K562 (cell line): Measurements from ENCODE around the gene CSRNP3. TPM values are rescaled to one million over a fixed set of nuclear protein-coding genes. Genes with fewer than 3 reads are reported as not detected.

ENCODE experiments used
- ATAC-seq: fragments of 200-7000 bp; cut with Tn5 transposase; 3 replicates; pipeline ENCODE4 v1.9.1; 2020; ENCODE audit warnings: moderate library complexity
- BruUV-seq: library from RNA; stranded (reverse); fragments of 400-500 nt; replicated peaks from 2 replicates; lab custom pipeline; 2021; lab: Mats Ljungman, UMichigan
- CTCF ChIA-PET: fragments of 300-600 bp; formaldehyde crosslinking; extraction: SDS; loops from one replicate; lab custom pipeline; 2021; ENCODE audit warnings: low intra/inter-chr PET ratio; lab: Yijun Ruan, JAX
- POLR2A ChIA-PET: fragments of 300-600, 350-650 bp; sonication (Branson Sonifier 250); formaldehyde crosslinking; extraction: SDS; loops from one replicate; lab custom pipeline; 2021; ENCODE audit warnings: antibody characterized with exemption, inconsistent platforms; lab: Yijun Ruan, JAX
- DNase-seq, 4 experiments: peaks; one replicate each; pipeline versions ENCODE4 v3.0.0 to v3.0.0-alpha.2; 2011 to 2018; ENCODE audit warnings: low spot score in 3 of 4, mixed read lengths in 3 of 4; ENCODE audit errors: extremely low read depth in 1 of 4
- FAIRE-seq: peaks from 2 replicates; lab custom pipeline; 2011; peaks lifted over from hg19 to GRCh38; lab: Jason Lieb, UNC
- H2AFZ ChIP-seq: 2 replicates; pipeline ENCODE4 v1.6.0; 2011; ENCODE audit warnings: low read depth, low read length, control low read depth, inconsistent platforms
- H3K27ac ChIP-seq: fragments of 200-600 bp; 3 replicates; pipeline ENCODE4 v1.8.0; 2011; ENCODE audit warnings: low read depth, mild to moderate bottlenecking, control low read depth, inconsistent platforms, low read length, moderate library complexity, mixed read lengths; ENCODE audit errors: extremely low read depth
- H3K27me3 ChIP-seq, 2 experiments: fragments of 300-600 bp in 1 of 2; 2 replicates in 1 of 2; 3 replicates in 1 of 2; pipeline versions ENCODE4 v1.6.0 to v1.8.0; 2011; ENCODE audit warnings: inconsistent platforms in 2 of 2, low read length in 2 of 2, mild to moderate bottlenecking in 1 of 2, mixed read lengths in 1 of 2, moderate library complexity in 1 of 2; ENCODE audit not compliant: control insufficient read depth in 2 of 2, insufficient read depth in 2 of 2
- H3K36me3 ChIP-seq: fragments of 300-600 bp; 3 replicates; pipeline ENCODE4 v1.8.0; 2011; ENCODE audit warnings: mild to moderate bottlenecking, low read length, inconsistent platforms; ENCODE audit not compliant: control insufficient read depth, insufficient read depth
- H3K4me1 ChIP-seq, 2 experiments: fragments of 200-600 bp in 1 of 2; replicated peaks in 1 of 2; 2 replicates in 1 of 2; 3 replicates in 1 of 2; pipeline versions ENCODE4 v1.5.1 to v1.8.0; 2011; ENCODE audit warnings: inconsistent platforms in 2 of 2, low read length in 2 of 2, mild to moderate bottlenecking in 1 of 2, mixed read lengths in 1 of 2, moderate library complexity in 1 of 2; ENCODE audit not compliant: control insufficient read depth in 2 of 2, insufficient read depth in 2 of 2
- H3K4me2 ChIP-seq: 2 replicates; pipeline ENCODE4 v1.6.1; 2011; ENCODE audit warnings: low read length, control low read depth, inconsistent platforms, mixed read lengths; ENCODE audit not compliant: insufficient read depth
- H3K4me3 ChIP-seq: fragments of 200-600 bp; sonication (generic), shearing (Covaris generic); 2 replicates; pipeline ENCODE4 v1.5.1; 2016; ENCODE audit warnings: control low read depth, inconsistent platforms
- H3K79me2 ChIP-seq: fragments of 200-600 bp; 3 replicates; pipeline ENCODE4 v1.8.0; 2011; ENCODE audit warnings: low read length, inconsistent platforms; ENCODE audit not compliant: control insufficient read depth, insufficient read depth
- H3K9ac ChIP-seq, 2 experiments: 2 replicates each; pipeline versions ENCODE4 v1.6.0 to v1.6.1; 2011; ENCODE audit warnings: low read depth in 2 of 2, low read length in 2 of 2, control low read depth in 1 of 2, inconsistent platforms in 1 of 2, mild to moderate bottlenecking in 1 of 2, mixed read lengths in 1 of 2; ENCODE audit not compliant: insufficient read depth in 1 of 2
- H3K9me1 ChIP-seq: one replicate; pipeline ENCODE4 v1.6.0; 2011; ENCODE audit warnings: inconsistent platforms, mild to moderate bottlenecking, low read length, moderate library complexity; ENCODE audit not compliant: control insufficient read depth, insufficient read depth
- H3K9me3 ChIP-seq: replicated peaks from 2 replicates; pipeline ENCODE4 v1.5.1; 2011; ENCODE audit warnings: low read depth, low read length, inconsistent platforms; ENCODE audit not compliant: control insufficient read depth, insufficient read depth
- H4K20me1 ChIP-seq: replicated peaks from 2 replicates; pipeline ENCODE4 v1.6.1; 2011; ENCODE audit warnings: low read length, inconsistent platforms, mixed read lengths; ENCODE audit not compliant: control insufficient read depth, insufficient read depth
- ETS2 ChIP-seq: IDR thresholded peaks from 2 replicates; pipeline ENCODE4 v1.6.1; 2016; ENCODE audit warnings: borderline replicate concordance, missing genetic modification characterization, mild to moderate bottlenecking, moderate library complexity, missing compliant biosample characterization; ENCODE audit not compliant: poor library complexity, severe bottlenecking
- HDAC1 ChIP-seq, 2 experiments: fragments of 450-650 bp; IDR thresholded peaks; 2 replicates each; pipeline ENCODE4 v1.6.1; 2016 to 2017; ENCODE audit warnings: inconsistent platforms in 1 of 2, mild to moderate bottlenecking in 1 of 2, moderate library complexity in 1 of 2
- JUNB ChIP-seq: fragments of 450-650 bp; formaldehyde crosslinking; conservative IDR thresholded peaks from 2 replicates; pipeline ENCODE4 v1.4.0; 2020; ENCODE audit warnings: mild to moderate bottlenecking
- MTA2 ChIP-seq: fragments of 450-650 bp; IDR thresholded peaks from 2 replicates; pipeline ENCODE4 v1.6.1; 2016; ENCODE audit warnings: low read depth
- NELFE ChIP-seq: IDR thresholded peaks from 2 replicates; pipeline ENCODE4 v1.6.1; 2011; ENCODE audit warnings: mild to moderate bottlenecking; ENCODE audit not compliant: insufficient read depth, insufficient read length
- PATZ1 ChIP-seq: fragments of 250-450 bp; sonication (Bioruptor Pico); IDR thresholded peaks from 2 replicates; pipeline ENCODE4 v1.5.0; 2020; ENCODE audit warnings: mild to moderate bottlenecking, borderline replicate concordance
- PCBP2 ChIP-seq: fragments of 200-400 bp; formaldehyde crosslinking; IDR thresholded peaks from 2 replicates; pipeline ENCODE4 v1.6.1; 2018; ENCODE audit warnings: low read length, low read depth, mild to moderate bottlenecking, moderate library complexity; ENCODE audit not compliant: poor library complexity, severe bottlenecking
- RFX7 ChIP-seq: fragments of 250-450 bp; sonication (Bioruptor Pico); IDR thresholded peaks from 2 replicates; pipeline ENCODE4 v1.5.1; 2021; ENCODE audit warnings: mild to moderate bottlenecking
- STAG1 ChIP-seq: sonication (generic); formaldehyde crosslinking; IDR thresholded peaks from 2 replicates; pipeline ENCODE4 v1.5.0; 2020; ENCODE audit warnings: missing genetic modification reagents, borderline replicate concordance
- STAT5A ChIP-seq: IDR thresholded peaks from 2 replicates; pipeline ENCODE4 v1.6.1; 2012; ENCODE audit warnings: low read length, inconsistent platforms, borderline replicate concordance
- ZC3H8 ChIP-seq: fragments of 450-650 bp; IDR thresholded peaks from 2 replicates; pipeline ENCODE4 v1.6.1; 2017
- ZFP91 ChIP-seq: sonication (generic); formaldehyde crosslinking; IDR thresholded peaks from 2 replicates; pipeline ENCODE4 v1.8.0; 2022; ENCODE audit warnings: mild to moderate bottlenecking, missing genetic modification reagents
- ZNF778 ChIP-seq: fragments of 450-650 bp; formaldehyde crosslinking; IDR thresholded peaks from 2 replicates; pipeline ENCODE4 v1.4.0; 2020; ENCODE audit warnings: mild to moderate bottlenecking, moderate library complexity
- WGBS: fragments of 100-300 bp; shearing (Covaris generic); methylation state at CpG from one replicate; pipeline ENCODE4 v1.1.6; 2016; ENCODE audit warnings: low coverage, mixed read lengths; ENCODE audit not compliant: insufficient coverage; ENCODE audit errors: missing lambda C conversion rate; 5-methylcytosine and 5-hydroxymethylcytosine counted together
- in situ Hi-C: fragments of 300-500 bp; cut with MboI; formaldehyde crosslinking; loops from 4 replicates; pipeline ENCODE4 v1.15.0; 2018; ENCODE audit warnings: inconsistent platforms, mixed read lengths
- intact Hi-C: fragments of 100-400 bp; cut with micrococcal nuclease; formaldehyde crosslinking; loops from 2 replicates; pipeline ENCODE4 v1.14.2; 2022
- polyA plus RNA-seq, 8 experiments: library from polyadenylated mRNA; depleted of rRNA in 4 of 8; stranded (reverse) in 5 of 8; unstranded in 3 of 8; fragments of >200 nt; fragmentation: Nextera tagmentation in 2 of 8; fragmentation: Illumina TruSeq in 1 of 8; extraction: Ambion mirVana in 2 of 8; extraction: Trizol in 1 of 8; gene quantifications; 2 replicates each; pipeline versions ENCODE4 v1.2.1 to v1.2.3, GENCODE V29; 2011 to 2014; ENCODE audit warnings: inconsistent platforms in 1 of 8, missing spikeins in 1 of 8
- total RNA-seq, 7 experiments: library from RNA; depleted of rRNA in 6 of 7; stranded (reverse); fragments of >200 nt in 6 of 7; fragmentation: Illumina TruSeq in 2 of 7; extraction: Trizol in 2 of 7; gene quantifications; 2 replicates each; pipeline versions ENCODE4 v1.2.1 to v1.2.3, GENCODE V29; 2011 to 2021; ENCODE audit warnings: low replicate concordance in 1 of 7
- TF ChIP-seq, protein P1 (sequence below): IDR thresholded peaks from 2 replicates; pipeline ENCODE4 v1.6.1; 2014; ENCODE audit warnings: antibody characterized with exemption
- TF ChIP-seq, protein P2 (sequence below): fragments of 250-450 bp; sonication (Bioruptor Pico); IDR thresholded peaks from 2 replicates; pipeline ENCODE4 v1.5.0; 2021; ENCODE audit warnings: mild to moderate bottlenecking, moderate library complexity

CSRNP3 gene
- total and polyA plus RNA-seq, 9 of the 15 experiments (the other 6 are each of a cell fraction or from before 2014, with no cell fraction given) = not detected

GRCh38 chr2:165596788-165597187 lies 127.3 kb downstream of the CSRNP3 start:
- Histone ChIP-seq H3K4me3 (no peak overlapping the region), H3K36me3 (no peaks in the 10 kb centered on the region), H3K9me3 (no peaks in the 10 kb centered on the region; the same call in 1 of the 2 replicates), H3K4me1 (no peaks in the 10 kb centered on the region), H3K9ac (no peak overlapping the region), H3K79me2 (no peaks in the 10 kb centered on the region), H2AFZ (no peak overlapping the region), H4K20me1 (no peaks in the 10 kb centered on the region), H3K27me3 (no peaks in the 10 kb centered on the region), H3K4me2 (no peak overlapping the region), H3K9me1 (no peaks in the 10 kb centered on the region), H3K27ac (no peak overlapping the region)
- ATAC-seq (no peak), DNase-seq (no peak), FAIRE-seq (no peak)
- POLR2A ChIA-PET = no interaction called here
- WGBS = 0% methylated on average over 3 of the region's 3 CpGs
- in situ Hi-C loops = no loop called here
- TF ChIP-seq ZFP91 = no peak
- no peak for TF ChIP-seq PATZ1 (CRISPR knock-in tag)
- TF ChIP-seq NELFE = no peak
- TF ChIP-seq JUNB (CRISPR knock-in tag) = no peak
- no peak for TF ChIP-seq PCBP2
- no peak for TF ChIP-seq HDAC1 (IDR thresholded peaks at IDR 0.05)
- TF ChIP-seq RFX7 (CRISPR knock-in tag) = no peak
- TF ChIP-seq, protein P1, sequence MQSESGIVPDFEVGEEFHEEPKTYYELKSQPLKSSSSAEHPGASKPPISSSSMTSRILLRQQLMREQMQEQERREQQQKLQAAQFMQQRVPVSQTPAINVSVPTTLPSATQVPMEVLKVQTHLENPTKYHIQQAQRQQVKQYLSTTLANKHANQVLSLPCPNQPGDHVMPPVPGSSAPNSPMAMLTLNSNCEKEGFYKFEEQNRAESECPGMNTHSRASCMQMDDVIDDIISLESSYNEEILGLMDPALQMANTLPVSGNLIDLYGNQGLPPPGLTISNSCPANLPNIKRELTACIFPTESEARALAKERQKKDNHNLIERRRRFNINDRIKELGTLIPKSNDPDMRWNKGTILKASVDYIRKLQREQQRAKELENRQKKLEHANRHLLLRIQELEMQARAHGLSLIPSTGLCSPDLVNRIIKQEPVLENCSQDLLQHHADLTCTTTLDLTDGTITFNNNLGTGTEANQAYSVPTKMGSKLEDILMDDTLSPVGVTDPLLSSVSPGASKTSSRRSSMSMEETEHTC = no peak
- TF ChIP-seq ETS2 (tag) = no peak
- no peak for TF ChIP-seq ZC3H8
- no peak for TF ChIP-seq STAT5A
- TF ChIP-seq MTA2 = no peak
- TF ChIP-seq, protein P2, sequence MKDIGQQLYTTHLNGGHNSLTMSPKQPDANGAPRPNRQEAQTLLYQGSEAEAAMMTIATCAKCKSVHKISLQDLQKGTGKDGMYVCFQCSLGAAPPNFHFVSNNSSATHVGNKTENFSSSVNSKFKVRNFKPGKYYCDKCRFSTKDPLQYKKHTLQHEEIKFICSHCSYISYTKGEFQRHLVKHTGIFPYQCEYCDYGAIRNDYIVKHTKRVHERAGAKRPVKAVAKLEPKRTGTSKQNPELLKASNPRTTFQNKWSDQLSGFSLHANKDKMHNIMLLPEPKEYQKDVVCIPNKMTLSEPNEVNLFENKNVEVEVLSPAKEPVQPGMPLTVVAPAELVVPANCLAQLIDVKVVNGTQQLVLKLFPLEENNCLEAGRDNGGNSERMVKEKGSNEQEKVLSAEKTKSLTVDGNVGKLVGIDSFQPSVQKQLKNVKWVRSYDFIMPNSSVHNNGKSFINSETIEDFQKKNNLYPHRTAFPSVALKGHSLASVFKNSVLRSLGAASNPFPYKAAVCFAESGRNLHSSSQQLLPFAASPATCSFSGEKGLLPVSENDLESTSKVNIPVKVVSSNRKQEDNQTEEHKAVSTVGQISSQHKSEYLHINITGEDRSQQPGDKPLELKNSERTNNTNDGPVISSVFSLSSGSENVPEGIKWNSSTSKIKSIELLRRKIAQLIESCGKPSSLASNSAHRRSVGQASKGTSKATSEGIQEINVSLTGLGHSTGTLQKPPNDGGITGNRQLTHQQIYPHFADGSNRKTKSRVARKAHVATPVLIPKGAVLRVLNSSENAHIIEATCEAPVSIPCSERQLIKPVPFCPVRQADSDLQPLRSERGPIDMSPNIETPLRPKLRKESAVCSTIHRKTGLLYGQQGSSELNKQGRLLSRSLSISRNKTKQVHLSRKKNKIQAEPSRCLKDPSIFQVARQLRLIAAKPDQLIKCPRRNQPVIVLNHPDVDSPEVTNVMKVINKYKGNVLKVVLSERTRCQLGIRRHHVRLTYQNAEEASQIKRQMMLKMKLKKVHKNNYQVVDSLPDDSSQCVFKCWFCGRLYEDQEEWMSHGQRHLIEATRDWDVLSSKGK (CRISPR knock-in tag) = no peak
- TF ChIP-seq STAG1 (CRISPR knock-in tag) = no peak
- TF ChIP-seq ZNF778 (CRISPR knock-in tag) = no peak
- no TSS peak for BruUV-seq
- intact Hi-C loops = no loop called here
- CTCF ChIA-PET = no interaction called here
